Measurements from ENCODE around the gene WWOX.

The WWOX gene

GRCh38 chr16:78105517-78105916 lies 6.1 kb downstream of the WWOX start:
- no peak for DNase-seq (ENCODE audit: low read depth in 2 of 2)

- DNase-seq (ENCODE audit: low read depth in 2 of 2) = no peak
Measured at GRCh38 chr16:78106686-78107085, 7.2 kb downstream of the WWOX start.

- no peak for DNase-seq (ENCODE audit: low read depth in 2 of 2)
Measured at GRCh38 chr16:78108451-78108850, 9.0 kb downstream of the WWOX start.

- DNase-seq (ENCODE audit: low read depth in 2 of 2) = no peak
Measured at GRCh38 chr16:78113258-78113657, 13.8 kb downstream of the WWOX start.

- no peak for DNase-seq (ENCODE audit: low read depth in 2 of 2)
Measured at GRCh38 chr16:78115659-78116058, 16.2 kb downstream of the WWOX start.

- no peak for DNase-seq (ENCODE audit: low read depth in 2 of 2)
Measured at GRCh38 chr16:78116946-78117345, 17.5 kb downstream of the WWOX start.

GRCh38 chr16:78117391-78117790 lies 17.9 kb downstream of the WWOX start:
- DNase-seq (ENCODE audit: low read depth in 2 of 2) = no peak

GRCh38 chr16:78118469-78119025 lies 19.1 kb downstream of the WWOX start:
- no peak for DNase-seq (ENCODE audit: low read depth in 2 of 2)

GRCh38 chr16:78122774-78123315 lies 23.4 kb downstream of the WWOX start:
- DNase-seq (ENCODE audit: low read depth in 2 of 2) = no peak

GRCh38 chr16:78125112-78125844 lies 25.8 kb downstream of the WWOX start:
- no peak for DNase-seq (ENCODE audit: low read depth in 2 of 2)

- no peak for DNase-seq (ENCODE audit: low read depth in 2 of 2)
Measured at GRCh38 chr16:78126662-78127061, 27.2 kb downstream of the WWOX start.

- DNase-seq (ENCODE audit: low read depth in 2 of 2) = no peak
Measured at GRCh38 chr16:78127130-78127529, 27.7 kb downstream of the WWOX start.

GRCh38 chr16:78128913-78129312 lies 29.5 kb downstream of the WWOX start:
- DNase-seq (ENCODE audit: low read depth in 2 of 2) = no peak

GRCh38 chr16:78129349-78129748 lies 29.9 kb downstream of the WWOX start:
- no peak for DNase-seq (ENCODE audit: low read depth in 2 of 2)

- DNase-seq (ENCODE audit: low read depth in 2 of 2) = no peak
Measured at GRCh38 chr16:78130083-78130608, 30.7 kb downstream of the WWOX start.

GRCh38 chr16:78130950-78131349 lies 31.5 kb downstream of the WWOX start:
- no peak for DNase-seq (ENCODE audit: low read depth in 2 of 2)

- no peak for DNase-seq (ENCODE audit: low read depth in 2 of 2)
Measured at GRCh38 chr16:78133919-78134318, 34.5 kb downstream of the WWOX start.

- no peak for DNase-seq (ENCODE audit: low read depth in 2 of 2)
Measured at GRCh38 chr16:78134944-78135619, 35.6 kb downstream of the WWOX start.

GRCh38 chr16:78137179-78137578 lies 37.7 kb downstream of the WWOX start:
- DNase-seq (ENCODE audit: low read depth in 2 of 2) = no peak

- no peak for DNase-seq (ENCODE audit: low read depth in 2 of 2)
Measured at GRCh38 chr16:78137782-78138616, 38.5 kb downstream of the WWOX start.

GRCh38 chr16:78140818-78141466 lies 41.5 kb downstream of the WWOX start:
- no peak for DNase-seq (ENCODE audit: low read depth in 2 of 2)
